SK-N-SH (cell line): ENCODE data around the gene SH3BGRL3. TPM values are rescaled to one million over a fixed set of nuclear protein-coding genes. Genes with fewer than 3 reads are reported as not detected.
A peak's percentile ranks its signal among the peaks of the same experiment; 100 is the strongest.

ENCODE experiments used
- ELF1 ChIP-seq: IDR thresholded peaks from 2 replicates; pipeline ENCODE4 v1.4.0; 2012
- EZH2phosphoT487 ChIP-seq: fragments of 200-600 bp; sonication (generic); IDR thresholded peaks from 2 replicates; pipeline ENCODE4 v1.6.1; 2017; ENCODE audit warnings: low read depth, mixed run types, mild to moderate bottlenecking, antibody characterized with exemption, moderate library complexity, borderline replicate concordance
- FOSL2 ChIP-seq: IDR thresholded peaks from 2 replicates; pipeline ENCODE4 v1.4.0; 2012; ENCODE audit warnings: low read depth, mild to moderate bottlenecking, moderate library complexity, borderline replicate concordance
- FOXJ3 ChIP-seq: sonication (generic); formaldehyde crosslinking; IDR thresholded peaks from 2 replicates; pipeline ENCODE4 v1.5.1; 2020; ENCODE audit warnings: mild to moderate bottlenecking, missing genetic modification reagents
- GABPA ChIP-seq: IDR thresholded peaks from 2 replicates; pipeline ENCODE4 v1.4.0; 2012; ENCODE audit warnings: low read depth, mild to moderate bottlenecking
- GATA2 ChIP-seq: sonication (generic); formaldehyde crosslinking; IDR thresholded peaks from 2 replicates; pipeline ENCODE4 v1.5.0; 2020; ENCODE audit warnings: mild to moderate bottlenecking, missing genetic modification reagents
- MXI1 ChIP-seq: IDR thresholded peaks from 2 replicates; pipeline ENCODE4 v1.6.1; 2012; ENCODE audit warnings: mild to moderate bottlenecking, low read depth, low read length, improper control_type of control experiment
- NRF1 ChIP-seq: IDR thresholded peaks from 2 replicates; pipeline ENCODE4 v1.6.1; 2012; ENCODE audit warnings: low read depth, mild to moderate bottlenecking, low read length
- POLR2AphosphoS5 ChIP-seq: IDR thresholded peaks from 2 replicates; pipeline ENCODE4 v1.6.1; 2012; ENCODE audit warnings: low read depth, low read length
- RAD21 ChIP-seq: IDR thresholded peaks from 2 replicates; pipeline ENCODE4 v1.6.1; 2012; ENCODE audit warnings: mild to moderate bottlenecking, low read length
- REST ChIP-seq: IDR thresholded peaks from 2 replicates; pipeline ENCODE4 v1.6.1; 2012; ENCODE audit warnings: mild to moderate bottlenecking, low read depth, low read length, moderate library complexity
- RFX5 ChIP-seq: IDR thresholded peaks from 2 replicates; pipeline ENCODE4 v1.6.1; 2012; ENCODE audit warnings: mild to moderate bottlenecking, improper control_type of control experiment, low read length
- SIN3A ChIP-seq: IDR thresholded peaks from 2 replicates; pipeline ENCODE4 v1.6.1; 2012; ENCODE audit warnings: low read depth, mild to moderate bottlenecking, low read length, moderate library complexity, borderline replicate concordance
- TEAD4 ChIP-seq: IDR thresholded peaks from 2 replicates; pipeline ENCODE4 v1.4.0; 2012; ENCODE audit warnings: mild to moderate bottlenecking, borderline replicate concordance; ENCODE audit not compliant: insufficient read depth
- USF1 ChIP-seq: IDR thresholded peaks from 2 replicates; pipeline ENCODE4 v1.4.0; 2012; ENCODE audit warnings: low read depth, borderline replicate concordance
- USF2 ChIP-seq: fragments of 150-350 bp; IDR thresholded peaks from 2 replicates; pipeline ENCODE4 v1.6.1; 2017; ENCODE audit warnings: antibody characterized with exemption, low read length, low read depth, borderline replicate concordance
- polyA plus RNA-seq, 3 experiments: library from polyadenylated mRNA; depleted of rRNA; stranded (reverse); fragments of >200 nt; gene quantifications; 2 replicates each; pipeline ENCODE4 v1.2.3, GENCODE V29; 2012
- TF ChIP-seq, protein P1 (sequence below): fragments of 200-600 bp; sonication (generic); IDR thresholded peaks from 2 replicates; pipeline ENCODE4 v1.6.1; 2017; ENCODE audit warnings: antibody characterized with exemption, mild to moderate bottlenecking, moderate library complexity
- TF ChIP-seq, protein P2 (sequence below): IDR thresholded peaks from 2 replicates; pipeline ENCODE4; 2012
- TF ChIP-seq, protein P3 (sequence below): fragments of 150-350 bp; IDR thresholded peaks from 2 replicates; pipeline ENCODE4 v1.6.1; 2016; ENCODE audit warnings: mild to moderate bottlenecking, low read depth, low read length

Gene SH3BGRL3
- polyA plus RNA-seq, 1 of the 3 experiments (the other 2 are of a cell fraction) = 202 TPM

DNA sequence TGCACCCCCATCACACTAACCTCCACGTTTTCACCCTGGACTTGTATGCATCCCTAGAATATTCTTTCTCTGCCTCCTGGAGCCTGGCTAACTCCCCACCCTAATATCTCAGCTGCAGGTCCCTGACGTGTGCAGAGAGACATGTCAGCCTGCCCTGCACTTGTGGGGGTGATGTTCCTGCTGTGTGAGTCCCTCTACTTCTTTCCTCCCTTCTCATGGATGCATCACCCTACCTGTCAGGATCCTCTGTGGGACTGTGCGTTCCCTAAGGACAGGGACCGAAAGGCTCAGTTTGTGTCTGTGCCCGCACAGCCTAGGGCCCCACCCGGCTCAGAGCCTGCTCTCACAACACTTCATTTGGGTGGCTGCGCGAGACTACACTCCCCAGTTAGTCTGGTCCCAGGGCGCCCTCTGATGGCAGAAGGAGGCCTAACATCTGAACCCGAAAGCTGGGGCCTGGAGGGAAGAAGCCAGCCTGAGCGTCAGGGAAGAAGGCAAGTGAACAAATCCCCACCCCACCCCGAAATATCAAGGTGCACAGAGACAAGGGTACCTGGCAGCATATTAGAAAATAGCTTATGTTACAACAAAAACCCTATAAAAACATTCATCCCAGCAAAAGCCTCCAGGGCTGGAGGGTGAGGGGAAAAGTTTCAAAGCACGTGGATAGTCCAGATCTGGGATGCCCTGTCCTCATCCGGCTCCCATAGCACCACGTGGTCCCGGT, 41.6 kb downstream of the SH3BGRL3 start (continued):
- TF ChIP-seq TEAD4 (no peak), GATA2 (CRISPR knock-in tag) (no peak), USF2 (no peak), MXI1 (no peak), ELF1 (no peak), POLR2AphosphoS5 (no peak), RFX5 (no peak), EZH2phosphoT487 (no peak), NRF1 (no peak), GABPA (no peak), RAD21 (peak; percentile 92), FOXJ3 (CRISPR knock-in tag) (no peak), FOSL2 (no peak), USF1 (no peak), SIN3A (no peak), REST (no peak)
- TF ChIP-seq, protein P1, sequence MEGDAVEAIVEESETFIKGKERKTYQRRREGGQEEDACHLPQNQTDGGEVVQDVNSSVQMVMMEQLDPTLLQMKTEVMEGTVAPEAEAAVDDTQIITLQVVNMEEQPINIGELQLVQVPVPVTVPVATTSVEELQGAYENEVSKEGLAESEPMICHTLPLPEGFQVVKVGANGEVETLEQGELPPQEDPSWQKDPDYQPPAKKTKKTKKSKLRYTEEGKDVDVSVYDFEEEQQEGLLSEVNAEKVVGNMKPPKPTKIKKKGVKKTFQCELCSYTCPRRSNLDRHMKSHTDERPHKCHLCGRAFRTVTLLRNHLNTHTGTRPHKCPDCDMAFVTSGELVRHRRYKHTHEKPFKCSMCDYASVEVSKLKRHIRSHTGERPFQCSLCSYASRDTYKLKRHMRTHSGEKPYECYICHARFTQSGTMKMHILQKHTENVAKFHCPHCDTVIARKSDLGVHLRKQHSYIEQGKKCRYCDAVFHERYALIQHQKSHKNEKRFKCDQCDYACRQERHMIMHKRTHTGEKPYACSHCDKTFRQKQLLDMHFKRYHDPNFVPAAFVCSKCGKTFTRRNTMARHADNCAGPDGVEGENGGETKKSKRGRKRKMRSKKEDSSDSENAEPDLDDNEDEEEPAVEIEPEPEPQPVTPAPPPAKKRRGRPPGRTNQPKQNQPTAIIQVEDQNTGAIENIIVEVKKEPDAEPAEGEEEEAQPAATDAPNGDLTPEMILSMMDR = peak; percentile 88
- TF ChIP-seq, protein P2, sequence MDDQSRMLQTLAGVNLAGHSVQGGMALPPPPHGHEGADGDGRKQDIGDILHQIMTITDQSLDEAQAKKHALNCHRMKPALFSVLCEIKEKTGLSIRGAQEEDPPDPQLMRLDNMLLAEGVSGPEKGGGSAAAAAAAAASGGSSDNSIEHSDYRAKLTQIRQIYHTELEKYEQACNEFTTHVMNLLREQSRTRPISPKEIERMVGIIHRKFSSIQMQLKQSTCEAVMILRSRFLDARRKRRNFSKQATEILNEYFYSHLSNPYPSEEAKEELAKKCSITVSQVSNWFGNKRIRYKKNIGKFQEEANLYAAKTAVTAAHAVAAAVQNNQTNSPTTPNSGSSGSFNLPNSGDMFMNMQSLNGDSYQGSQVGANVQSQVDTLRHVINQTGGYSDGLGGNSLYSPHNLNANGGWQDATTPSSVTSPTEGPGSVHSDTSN = no peak
- TF ChIP-seq, protein P3, sequence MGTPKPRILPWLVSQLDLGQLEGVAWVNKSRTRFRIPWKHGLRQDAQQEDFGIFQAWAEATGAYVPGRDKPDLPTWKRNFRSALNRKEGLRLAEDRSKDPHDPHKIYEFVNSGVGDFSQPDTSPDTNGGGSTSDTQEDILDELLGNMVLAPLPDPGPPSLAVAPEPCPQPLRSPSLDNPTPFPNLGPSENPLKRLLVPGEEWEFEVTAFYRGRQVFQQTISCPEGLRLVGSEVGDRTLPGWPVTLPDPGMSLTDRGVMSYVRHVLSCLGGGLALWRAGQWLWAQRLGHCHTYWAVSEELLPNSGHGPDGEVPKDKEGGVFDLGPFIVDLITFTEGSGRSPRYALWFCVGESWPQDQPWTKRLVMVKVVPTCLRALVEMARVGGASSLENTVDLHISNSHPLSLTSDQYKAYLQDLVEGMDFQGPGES = no peak
